CD4-positive, alpha-beta T cell (primary cell): ENCODE measurements around the gene ZYX. TPM values are rescaled to one million over a fixed set of nuclear protein-coding genes. Genes with fewer than 3 reads are reported as not detected.

ENCODE experiments used
- ATAC-seq: fragments of 200-7000 bp; cut with Tn5 transposase; one replicate; pipeline ENCODE4 v1.10.0; 2022; ENCODE audit warnings: mild to moderate bottlenecking; ENCODE audit not compliant: poor library complexity
- CTCF ChIA-PET: fragments of 350-600 bp; sonication (Branson Sonifier 250); formaldehyde crosslinking; loops from one replicate; lab custom pipeline; 2021; ENCODE audit warnings: antibody characterized with exemption, inconsistent platforms; lab: Charles Lee
- POLR2A ChIA-PET: fragments of 350-600 bp; sonication (Branson Sonifier 250); formaldehyde crosslinking; loops from one replicate; lab custom pipeline; 2021; ENCODE audit warnings: antibody characterized with exemption, inconsistent platforms; lab: Charles Lee
- DNase-seq, 14 experiments: peaks; one replicate each; pipeline ENCODE4 v3.0.0-alpha.2; 2013 to 2020; ENCODE audit warnings: mixed read lengths in 2 of 14
- H3K27ac ChIP-seq, 2 donors: one replicate each; pipeline versions ENCODE4 v1.5.1 to v1.7.0; 2013; ENCODE audit warnings: low read length in 2 of 2, low read depth in 1 of 2, mild to moderate bottlenecking in 1 of 2
- H3K27me3 ChIP-seq, 2 experiments: 1 replicate in 1 of 2; 2 replicates in 1 of 2; pipeline versions ENCODE4 v1.6.1 to v1.7.0; 2013; ENCODE audit warnings: low read length in 2 of 2, control low read depth in 1 of 2, mild to moderate bottlenecking in 1 of 2, moderate library complexity in 1 of 2; ENCODE audit not compliant: insufficient read depth in 2 of 2, control insufficient read depth in 1 of 2
- H3K36me3 ChIP-seq: one replicate; pipeline ENCODE4 v1.6.1; 2013; ENCODE audit warnings: low read length, control low read depth; ENCODE audit not compliant: insufficient read depth
- H3K4me1 ChIP-seq: one replicate; pipeline ENCODE4 v1.6.1; 2013; ENCODE audit warnings: low read length, control low read depth; ENCODE audit not compliant: insufficient read depth
- H3K4me3 ChIP-seq: one replicate; pipeline ENCODE4 v1.5.1; 2013; ENCODE audit warnings: mild to moderate bottlenecking, low read length, moderate library complexity
- H3K9me3 ChIP-seq, 2 experiments: 1 replicate in 1 of 2; 2 replicates in 1 of 2; pipeline versions ENCODE4 v1.6.1 to v1.7.0; 2013; ENCODE audit warnings: low read length in 2 of 2, mild to moderate bottlenecking in 2 of 2, control low read depth in 1 of 2, moderate library complexity in 1 of 2; ENCODE audit not compliant: control insufficient read depth in 1 of 2, insufficient read depth in 1 of 2
- H3K27ac Mint-ChIP-seq: one replicate; pipeline ENCODE4 v1.8.0; 2020; ENCODE audit warnings: mixed read lengths
- H3K27me3 Mint-ChIP-seq: one replicate; pipeline ENCODE4 v1.8.0; 2021; ENCODE audit warnings: mixed read lengths
- H3K36me3 Mint-ChIP-seq: one replicate; pipeline ENCODE4 v1.8.0; 2021; ENCODE audit warnings: low read depth, mixed read lengths
- H3K4me1 Mint-ChIP-seq: one replicate; pipeline ENCODE4 v1.8.0; 2021; ENCODE audit warnings: low read depth, mixed read lengths
- H3K4me3 Mint-ChIP-seq: one replicate; pipeline ENCODE4 v1.8.0; 2020; ENCODE audit warnings: mild to moderate bottlenecking, mixed read lengths
- H3K9me3 Mint-ChIP-seq: one replicate; pipeline ENCODE4 v1.8.0; 2020; ENCODE audit warnings: mixed read lengths
- CTCF ChIP-seq: fragments of 200-600 bp; IDR thresholded peaks from one replicate; pipeline ENCODE4 v1.8.0; 2022; ENCODE audit warnings: antibody characterized with exemption, mild to moderate bottlenecking
- intact Hi-C, 2 experiments: fragments of 100-400 bp; cut with DNase I in 1 of 2; cut with micrococcal nuclease in 1 of 2; formaldehyde crosslinking; loops; one replicate each; pipeline versions ENCODE4 v1.15.1 to v1.9.0; 2023 to 2025; cut with DNase I, micrococcal nuclease
- total RNA-seq, 174 experiments: library from RNA in 2 of 174; stranded (reverse) in 2 of 174; gene quantifications; one replicate each; pipeline ENCODE4 v1.2.3 and lab custom pipeline; 2021 to 2026

Gene ZYX
- total RNA-seq, 2 experiments from 2014 or later, result 132 to 146 TPM

DNA sequence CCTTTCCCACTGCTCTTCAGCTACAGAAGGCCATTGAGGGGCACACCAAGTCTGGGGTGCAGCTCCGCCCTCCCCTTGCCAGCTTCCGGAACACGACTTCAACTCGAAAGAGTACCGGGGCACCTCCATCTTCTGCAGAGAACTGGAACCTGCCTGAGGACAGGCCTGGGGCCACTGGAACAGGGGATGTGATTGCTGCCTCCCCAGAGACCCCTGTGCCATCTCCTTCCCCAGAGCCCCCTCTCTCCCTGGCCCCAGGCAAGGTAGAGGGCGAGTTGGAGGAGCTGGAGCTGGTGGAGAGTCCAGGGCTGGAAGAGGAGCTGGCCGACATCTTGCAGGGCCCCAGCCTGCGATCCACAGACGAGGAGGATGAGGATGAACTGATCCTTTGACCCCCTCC, 29.6 kb upstream of the ZYX start:
- no peaks in the 10 kb centered on the region for H3K36me3 ChIP-seq
- H3K4me3 ChIP-seq, result no peak overlapping the region
- TF ChIP-seq CTCF, result no peak
- no peaks in the 10 kb centered on the region for H3K27me3 ChIP-seq
- no peaks in the 10 kb centered on the region for H3K9me3 Mint-ChIP-seq
- no peak for DNase-seq
- peaks cover 0 to 6% of the 10 kb centered on the region in 2 experiments for H3K9me3 ChIP-seq
- H3K4me3 Mint-ChIP-seq, result no peak overlapping the region
- no peaks in the 10 kb centered on the region for H3K36me3 Mint-ChIP-seq
- no peaks in the 10 kb centered on the region for H3K27me3 Mint-ChIP-seq
- ChIA-PET POLR2A (no interaction called here), CTCF (no interaction called here)
- intact Hi-C loops, result no loop called here
- no peaks in the 10 kb centered on the region for H3K4me1 ChIP-seq
- H3K27ac Mint-ChIP-seq, result no peak overlapping the region
- H3K27ac ChIP-seq, result no peak overlapping the region
- ATAC-seq, result no peak
- H3K4me1 Mint-ChIP-seq, result no peaks in the 10 kb centered on the region

- H3K27ac ChIP-seq, result no peak overlapping the region
- Mint-ChIP-seq H3K4me3 (no peak overlapping the region), H3K27ac (no peak overlapping the region), H3K9me3 (no peaks in the 10 kb centered on the region), H3K36me3 (no peaks in the 10 kb centered on the region), H3K27me3 (no peaks in the 10 kb centered on the region), H3K4me1 (no peaks in the 10 kb centered on the region)
- CTCF ChIA-PET, result no interaction called here
- DNase-seq, result no peak
- TF ChIP-seq CTCF, result no peak
- POLR2A ChIA-PET, result no interaction called here
- ATAC-seq, result no peak
- no peaks in the 10 kb centered on the region for H3K4me1 ChIP-seq
- no peak overlapping the region for H3K4me3 ChIP-seq
- H3K36me3 ChIP-seq, result no peaks in the 10 kb centered on the region
- intact Hi-C loops, result no loop called here
- H3K9me3 ChIP-seq, result peaks cover 0 to 6% of the 10 kb centered on the region in 2 experiments
- H3K27me3 ChIP-seq, result no peaks in the 10 kb centered on the region
These were observed 28.6 kb upstream of the ZYX start for GRCh38 chr7:143352531-143353002.

DNA sequence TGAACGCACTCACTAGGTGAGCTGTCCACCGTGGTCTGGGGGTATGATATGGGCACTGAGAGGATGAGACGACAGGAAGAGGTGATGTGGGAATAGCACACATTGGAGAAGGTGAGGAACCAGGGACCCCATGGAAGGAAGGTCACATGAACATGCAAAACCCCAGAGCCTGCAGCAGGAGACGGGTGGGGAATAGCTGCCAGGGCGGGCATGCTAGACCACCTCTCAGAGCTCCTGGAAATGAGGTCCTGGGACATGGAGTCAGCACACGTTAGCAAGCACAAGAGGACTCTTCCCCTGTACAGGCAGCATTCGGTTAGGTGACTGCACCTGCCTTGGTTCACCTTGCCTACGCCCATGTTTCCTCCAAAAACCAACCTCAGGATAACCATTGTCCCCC, 26.8 kb upstream of the ZYX start:
- no peak for DNase-seq
- no peaks in the 10 kb centered on the region for H3K27me3 ChIP-seq
- Mint-ChIP-seq H3K9me3 (no peaks in the 10 kb centered on the region), H3K4me3 (no peak overlapping the region), H3K36me3 (no peaks in the 10 kb centered on the region), H3K4me1 (no peaks in the 10 kb centered on the region), H3K27me3 (peaks cover 3% of the 10 kb centered on the region), H3K27ac (no peak overlapping the region)
- intact Hi-C loops, result no loop called here
- H3K36me3 ChIP-seq, result no peaks in the 10 kb centered on the region
- H3K4me1 ChIP-seq, result no peaks in the 10 kb centered on the region
- ATAC-seq, result no peak
- no peak overlapping the region for H3K27ac ChIP-seq
- peaks cover 0 to 6% of the 10 kb centered on the region in 2 experiments for H3K9me3 ChIP-seq
- no peak for TF ChIP-seq CTCF
- ChIA-PET CTCF (no interaction called here), POLR2A (no interaction called here)
- H3K4me3 ChIP-seq, result no peak overlapping the region
